GM23338 (cell line): ENCODE data around the gene CHRNB4. TPM values are rescaled to one million over a fixed set of nuclear protein-coding genes. Genes with fewer than 3 reads are reported as not detected.
A peak's percentile ranks its signal among the peaks of the same experiment; 100 is the strongest.

Source experiments
- ATAC-seq: fragments of 200-7000 bp; cut with Tn5 transposase; 3 replicates; pipeline ENCODE4 v1.9.1; 2020
- DNase-seq: peaks from one replicate; pipeline ENCODE4 v3.0.0-alpha.2; 2015; ENCODE audit warnings: low spot score
- H2AFZ ChIP-seq: fragments of 200-600 bp; sonication (generic); 2 replicates; pipeline ENCODE4 v1.8.0; 2016; ENCODE audit warnings: antibody characterized with exemption, mild to moderate bottlenecking, moderate library complexity
- H3F3A ChIP-seq: fragments of 200-600 bp; sonication (generic); replicated peaks from 2 replicates; pipeline ENCODE4 v1.8.0; 2017; ENCODE audit warnings: antibody characterized with exemption, mixed run types, low read depth
- H3K27ac ChIP-seq: fragments of 200-600 bp; sonication (generic); 2 replicates; pipeline ENCODE4 v1.6.1; 2016; ENCODE audit warnings: low read depth
- H3K27me3 ChIP-seq: fragments of 200-600 bp; sonication (generic); 2 replicates; pipeline ENCODE4 v1.8.0; 2016; ENCODE audit warnings: mild to moderate bottlenecking, mixed run types, moderate library complexity; ENCODE audit not compliant: insufficient read depth
- H3K36me3 ChIP-seq: fragments of 200-600 bp; sonication (generic); 2 replicates; pipeline ENCODE4 v1.8.0; 2016; ENCODE audit warnings: mild to moderate bottlenecking; ENCODE audit not compliant: insufficient read depth
- H3K4me1 ChIP-seq: fragments of 200-600 bp; sonication (generic); 2 replicates; pipeline ENCODE4 v1.8.0; 2016; ENCODE audit warnings: mild to moderate bottlenecking, moderate library complexity; ENCODE audit not compliant: insufficient read depth
- H3K4me2 ChIP-seq: fragments of 200-600 bp; sonication (generic); 2 replicates; pipeline ENCODE4 v1.7.1; 2017; ENCODE audit warnings: mixed run types
- H3K4me3 ChIP-seq: fragments of 200-600 bp; sonication (generic); 2 replicates; pipeline ENCODE4 v1.6.1; 2016; ENCODE audit warnings: mixed run types
- H3K79me2 ChIP-seq: fragments of 200-600 bp; sonication (generic); replicated peaks from 2 replicates; pipeline ENCODE4 v1.8.0; 2017; ENCODE audit warnings: mild to moderate bottlenecking; ENCODE audit not compliant: insufficient read depth
- H3K9me2 ChIP-seq: fragments of 200-600 bp; sonication (generic); 2 replicates; pipeline ENCODE4 v1.8.0; 2017; ENCODE audit not compliant: insufficient read depth
- H4K20me1 ChIP-seq: fragments of 200-600 bp; sonication (generic); replicated peaks from 2 replicates; pipeline ENCODE4 v1.8.0; 2017; ENCODE audit warnings: mild to moderate bottlenecking; ENCODE audit not compliant: insufficient read depth
- H3K27ac Mint-ChIP-seq: 2 replicates; pipeline ENCODE4 v1.8.0; 2020; ENCODE audit warnings: inconsistent platforms, mild to moderate bottlenecking, moderate library complexity, mixed read lengths
- H3K27me3 Mint-ChIP-seq: 3 replicates; pipeline ENCODE4 v1.8.0; 2022; ENCODE audit warnings: low read depth, mild to moderate bottlenecking, moderate library complexity, mixed read lengths, inconsistent platforms; ENCODE audit not compliant: insufficient read depth, poor library complexity
- H3K36me3 Mint-ChIP-seq: 3 replicates; pipeline ENCODE4 v1.8.0; 2021; ENCODE audit warnings: low read depth, mild to moderate bottlenecking, inconsistent platforms, moderate library complexity, mixed read lengths
- H3K4me1 Mint-ChIP-seq: 3 replicates; pipeline ENCODE4 v1.8.0; 2020; ENCODE audit warnings: mild to moderate bottlenecking, inconsistent platforms, mixed read lengths
- H3K4me3 Mint-ChIP-seq: 3 replicates; pipeline ENCODE4 v1.8.0; 2021; ENCODE audit warnings: moderate library complexity, mild to moderate bottlenecking, inconsistent platforms, mixed read lengths
- H3K9me3 Mint-ChIP-seq: 3 replicates; pipeline ENCODE4 v1.8.0; 2020; ENCODE audit warnings: moderate library complexity, mild to moderate bottlenecking, inconsistent platforms, mixed read lengths
- CREB1 ChIP-seq: fragments of 250-450 bp; sonication (Bioruptor Pico); IDR thresholded peaks from 2 replicates; pipeline ENCODE4 v1.5.0; 2020; ENCODE audit warnings: low read depth, mild to moderate bottlenecking, moderate library complexity
- CTCF ChIP-seq, 2 experiments: fragments of 200-600 bp in 1 of 2; sonication (generic) in 1 of 2; conservative IDR thresholded peaks; 2 replicates each; pipeline versions ENCODE4 v1.5.1 to v1.6.1; 2016 to 2017; ENCODE audit warnings: antibody characterized with exemption in 2 of 2, low read depth in 2 of 2, mild to moderate bottlenecking in 2 of 2, moderate library complexity in 1 of 2
- ETS1 ChIP-seq: IDR thresholded peaks from 2 replicates; pipeline ENCODE4 v1.6.1; 2016; ENCODE audit warnings: antibody characterized with exemption
- EZH2 ChIP-seq: fragments of 200-600 bp; sonication (generic); IDR thresholded peaks from one replicate; pipeline ENCODE4 v1.8.0; 2017; ENCODE audit warnings: antibody characterized with exemption, mild to moderate bottlenecking, low read depth; ENCODE audit not compliant: unreplicated experiment
- EZH2phosphoT487 ChIP-seq: fragments of 200-600 bp; sonication (generic); IDR thresholded peaks from one replicate; pipeline ENCODE4 v1.8.1; 2018; ENCODE audit warnings: antibody characterized with exemption; ENCODE audit not compliant: unreplicated experiment
- JUNB ChIP-seq: IDR thresholded peaks from one replicate; pipeline ENCODE4 v1.6.1; 2016; ENCODE audit warnings: antibody characterized with exemption; ENCODE audit not compliant: unreplicated experiment
- NANOG ChIP-seq: IDR thresholded peaks from 2 replicates; pipeline ENCODE4 v1.6.1; 2016; ENCODE audit warnings: antibody characterized with exemption, borderline replicate concordance
- POLR2AphosphoS5 ChIP-seq: IDR thresholded peaks from 2 replicates; pipeline ENCODE4 v1.6.1; 2016; ENCODE audit warnings: antibody characterized with exemption, low read depth
- REST ChIP-seq: IDR thresholded peaks from one replicate; pipeline ENCODE4 v1.6.1; 2018; ENCODE audit warnings: antibody characterized with exemption; ENCODE audit not compliant: unreplicated experiment
- STAT1 ChIP-seq: IDR thresholded peaks from one replicate; pipeline ENCODE4 v1.6.1; 2016; ENCODE audit warnings: antibody characterized with exemption; ENCODE audit not compliant: unreplicated experiment
- ZNF114 ChIP-seq: fragments of 250-450 bp; sonication (Bioruptor Pico); IDR thresholded peaks from 2 replicates; pipeline ENCODE4 v1.5.0; 2020; ENCODE audit warnings: mild to moderate bottlenecking, moderate library complexity
- ZNF331 ChIP-seq: fragments of 250-450 bp; sonication (Bioruptor Pico); IDR thresholded peaks from 2 replicates; pipeline ENCODE4 v1.5.0; 2020; ENCODE audit warnings: low read depth, mild to moderate bottlenecking, moderate library complexity
- polyA plus RNA-seq: library from polyadenylated mRNA; unstranded; fragments of >200 nt; fragmentation: Nextera tagmentation; extraction: Ambion mirVana; gene quantifications from 2 replicates; pipeline ENCODE4 v1.2.1, GENCODE V29; 2016
- total RNA-seq: library from RNA; depleted of rRNA; stranded (reverse); fragments of >200 nt; shearing (Covaris generic); gene quantifications from 2 replicates; pipeline ENCODE4 v1.2.3, GENCODE V29; 2014

Gene CHRNB4
- total and polyA plus RNA-seq, 2 experiments from 2014 or later = 1.4 to 1.6 TPM

GRCh38 chr15:78638658-78639314, 2.2 kb downstream of the CHRNB4 start:
- H3K79me2 ChIP-seq = no peaks in the 10 kb centered on the region
- H3F3A ChIP-seq = peaks cover 7% of the 10 kb centered on the region; the same call in 1 of the 2 replicates
- Mint-ChIP-seq H3K4me3 (no peak overlapping the region), H3K4me1 (peaks cover 13% of the 10 kb centered on the region), H3K27ac (no peak overlapping the region), H3K9me3 (no peaks in the 10 kb centered on the region), H3K36me3 (no peaks in the 10 kb centered on the region; the same call in 2 of the 3 replicates), H3K27me3 (peaks cover 15% of the 10 kb centered on the region)
- no peaks in the 10 kb centered on the region for H4K20me1 ChIP-seq
- DNase-seq = peak; percentile 96
- H3K27me3 ChIP-seq = peaks cover 9% of the 10 kb centered on the region
- H3K36me3 ChIP-seq = no peaks in the 10 kb centered on the region
- H3K4me2 ChIP-seq = no peak overlapping the region
- ATAC-seq = peak; percentile 55
- H3K27ac ChIP-seq = no peak overlapping the region
- H3K4me1 ChIP-seq = peaks cover 12% of the 10 kb centered on the region
- H3K4me3 ChIP-seq = no peak overlapping the region
- H2AFZ ChIP-seq = no peak overlapping the region
- no peak for TF ChIP-seq POLR2AphosphoS5
- no peak for TF ChIP-seq ZNF114
- peak; percentile 76 to 87 for TF ChIP-seq CTCF (conservative IDR thresholded peaks at IDR 0.05; ENCODE audit: low read depth in 2 of 2)
- 0 out of 2 replicates have a peak, but pooled peaks have one; percentile 14 for TF ChIP-seq CREB1 (CRISPR knock-in tag)
- no peaks in the 10 kb centered on the region for H3K9me2 ChIP-seq

- no peak for DNase-seq
- Histone ChIP-seq H3K27ac (no peak overlapping the region), H3K36me3 (no peaks in the 10 kb centered on the region), H3K4me3 (no peak overlapping the region), H3K27me3 (peaks cover 9% of the 10 kb centered on the region), H4K20me1 (no peaks in the 10 kb centered on the region), H3K79me2 (no peaks in the 10 kb centered on the region), H3K4me2 (no peak overlapping the region), H2AFZ (no peak overlapping the region), H3F3A (peaks cover 7% of the 10 kb centered on the region; the same call in 1 of the 2 replicates), H3K9me2 (no peaks in the 10 kb centered on the region), H3K4me1 (peaks cover 12% of the 10 kb centered on the region)
- Mint-ChIP-seq H3K27me3 (peaks cover 15% of the 10 kb centered on the region), H3K36me3 (peaks cover 5% of the 10 kb centered on the region; the same call in 2 of the 3 replicates), H3K27ac (no peak overlapping the region), H3K4me1 (peaks cover 13% of the 10 kb centered on the region), H3K9me3 (no peaks in the 10 kb centered on the region), H3K4me3 (no peak overlapping the region)
- ATAC-seq = no peak
- no peak for TF ChIP-seq ETS1
- TF ChIP-seq NANOG = no peak
- no peak for TF ChIP-seq ZNF331 (CRISPR knock-in tag)
- TF ChIP-seq REST = no peak
- TF ChIP-seq ZNF114 = no peak
- no peak for TF ChIP-seq JUNB
- TF ChIP-seq CREB1 (CRISPR knock-in tag) = no peak
- no peak for TF ChIP-seq STAT1
- TF ChIP-seq EZH2 = no peak
- no peak for TF ChIP-seq EZH2phosphoT487
- no peak for TF ChIP-seq CTCF (conservative IDR thresholded peaks at IDR 0.05; ENCODE audit: low read depth in 2 of 2)
These were observed 3.1 kb downstream of the CHRNB4 start for GRCh38 chr15:78637776-78638435.
